Neutrophil (primary cell): Measurements from ENCODE around the gene NCDN.

Experiments
- H3K27ac ChIP-seq: fragments of 200-600 bp; sonication (generic); 2 replicates; pipeline ENCODE4 v1.5.1; 2016; ENCODE audit warnings: mild to moderate bottlenecking, moderate library complexity
- H3K27me3 ChIP-seq: fragments of 200-600 bp; sonication (generic); 2 replicates; pipeline ENCODE4 v1.6.0; 2016; ENCODE audit warnings: mild to moderate bottlenecking
- H3K36me3 ChIP-seq: fragments of 200-600 bp; sonication (generic); 2 replicates; pipeline ENCODE4 v1.5.1; 2017
- H3K4me1 ChIP-seq, 2 experiments: fragments of 200-600 bp in 1 of 2; sonication (generic) in 1 of 2; 1 replicate in 1 of 2; 2 replicates in 1 of 2; pipeline versions ENCODE4 v1.5.1 to v1.6.1; 2013 to 2016; ENCODE audit warnings: low read depth in 1 of 2, low read length in 1 of 2, mild to moderate bottlenecking in 1 of 2, moderate library complexity in 1 of 2; ENCODE audit not compliant: control insufficient read depth in 1 of 2, insufficient read depth in 1 of 2
- H3K4me3 ChIP-seq, 2 experiments: fragments of 200-600 bp in 1 of 2; sonication (generic) in 1 of 2; 1 replicate in 1 of 2; 2 replicates in 1 of 2; pipeline ENCODE4 v1.5.1; 2013 to 2016; ENCODE audit warnings: low read depth in 1 of 2, low read length in 1 of 2, mild to moderate bottlenecking in 1 of 2, moderate library complexity in 1 of 2
- H3K9me3 ChIP-seq: fragments of 200-600 bp; sonication (generic); 2 replicates; pipeline ENCODE4 v1.5.1; 2016
- CTCF ChIP-seq: fragments of 200-600 bp; sonication (generic); IDR thresholded peaks from 2 replicates; pipeline ENCODE4 v1.5.1; 2016; ENCODE audit warnings: antibody characterized with exemption

NCDN gene

DNA sequence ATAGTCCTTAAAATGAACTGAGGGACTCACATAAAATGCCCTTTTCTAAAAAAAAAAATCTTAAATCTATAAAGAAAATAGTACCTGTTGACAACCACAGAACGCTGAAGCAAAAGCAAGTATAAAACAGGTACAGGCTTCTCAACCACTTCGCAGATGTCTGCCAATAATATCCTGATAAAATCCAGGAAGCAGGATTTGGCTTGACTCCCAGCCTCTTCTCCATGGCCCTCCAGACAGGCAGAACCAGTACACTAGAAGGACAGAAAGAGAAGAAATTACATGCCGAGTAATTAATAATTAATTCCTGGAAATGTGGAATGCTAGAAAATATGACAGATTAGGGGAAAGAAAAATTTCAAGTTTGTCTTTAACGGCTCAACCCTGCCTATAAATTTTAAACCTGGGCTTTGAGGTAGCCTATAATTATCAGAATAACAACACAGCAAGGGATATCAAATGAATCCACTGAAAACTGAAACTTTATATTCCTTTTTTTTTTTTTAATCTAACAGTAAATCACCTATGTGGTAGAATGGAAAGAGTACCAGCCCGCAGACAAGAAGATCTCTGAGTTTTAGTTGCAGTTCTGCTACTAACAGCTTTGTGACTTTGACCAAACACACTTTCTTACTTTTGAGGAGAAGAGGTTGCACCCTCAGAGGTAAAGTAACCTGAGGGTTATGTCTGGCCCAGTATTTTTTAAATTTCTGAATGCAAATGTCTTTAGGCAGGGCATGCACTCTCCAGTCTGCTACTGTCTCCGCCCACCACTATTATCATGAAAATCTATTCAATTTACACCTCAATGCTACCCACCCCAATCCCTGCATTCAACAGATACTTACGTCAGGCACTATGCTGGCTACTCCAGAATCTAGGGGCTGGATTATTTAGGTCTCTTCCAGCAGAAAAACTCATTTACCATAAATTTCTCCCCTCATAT is 3.1 kb upstream of the NCDN start:
- no peak for TF ChIP-seq CTCF
- no peaks in the 10 kb centered on the region for H3K27me3 ChIP-seq
- H3K36me3 ChIP-seq = peaks cover 41% of the 10 kb centered on the region
- no peaks in the 10 kb centered on the region for H3K9me3 ChIP-seq
- H3K4me3 ChIP-seq = no peak overlapping the region
- peaks cover 34 to 36% of the 10 kb centered on the region in 2 experiments for H3K4me1 ChIP-seq
- H3K27ac ChIP-seq = no peak overlapping the region

- no peaks in the 10 kb centered on the region for H3K9me3 ChIP-seq
- no peak overlapping the region for H3K27ac ChIP-seq
- peaks cover 36 to 43% of the 10 kb centered on the region in 2 experiments for H3K4me1 ChIP-seq
- TF ChIP-seq CTCF = no peak
- H3K27me3 ChIP-seq = no peaks in the 10 kb centered on the region
- no peak overlapping the region for H3K4me3 ChIP-seq
- H3K36me3 ChIP-seq = peaks cover 34% of the 10 kb centered on the region
Observed at GRCh38 chr1:35555212-35555584, 2.4 kb upstream of the NCDN start.

DNA sequence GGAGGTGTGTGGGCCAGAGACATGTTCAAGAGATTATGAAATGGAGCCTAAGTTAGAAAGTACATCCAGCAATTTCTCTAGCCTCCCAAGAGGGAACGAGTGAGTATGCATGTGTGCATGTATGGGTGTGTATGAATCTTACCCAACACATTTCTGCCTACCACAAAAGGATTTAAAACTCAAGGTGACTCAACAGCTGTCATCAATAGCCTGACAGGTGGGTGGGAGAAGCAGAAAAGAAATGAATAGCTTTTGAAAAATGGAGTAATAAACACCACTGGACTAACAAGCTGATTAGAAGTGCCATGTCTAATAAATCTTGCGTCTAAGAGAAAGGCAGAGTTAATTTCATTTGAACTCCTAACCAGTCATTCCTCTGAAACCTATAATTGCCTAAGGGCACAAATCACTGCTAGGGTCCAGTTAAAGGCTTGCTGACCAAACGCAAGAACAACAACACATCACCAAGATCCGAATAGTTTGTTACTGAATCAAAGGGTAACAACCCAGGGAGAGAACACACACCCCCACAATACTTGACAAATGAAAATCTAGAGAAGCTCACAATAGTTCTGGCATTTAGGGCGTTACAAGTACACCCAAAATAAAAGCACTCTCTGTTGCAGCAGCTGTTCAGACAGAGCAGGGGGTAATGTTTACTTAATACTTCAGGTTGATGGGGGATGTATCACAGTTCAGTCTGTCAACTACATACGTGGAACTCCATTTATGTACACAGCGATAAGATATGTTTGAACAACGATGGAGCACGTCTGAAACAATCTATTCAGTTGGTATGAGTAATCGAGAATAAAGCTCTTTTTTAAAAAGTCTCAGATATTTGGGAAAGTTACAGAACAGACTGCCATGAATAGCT is 1.8 kb upstream of the NCDN start:
- Histone ChIP-seq H3K4me1 (peaks cover 36 to 44% of the 10 kb centered on the region in 2 experiments), H3K27me3 (no peaks in the 10 kb centered on the region), H3K27ac (peak overlapping the region; percentile 97), H3K4me3 (peak overlapping the region in 1 of 2 experiments; percentile 84), H3K9me3 (no peaks in the 10 kb centered on the region), H3K36me3 (peaks cover 29% of the 10 kb centered on the region)
- no peak for TF ChIP-seq CTCF

GRCh38 chr1:35556484-35557117 is 998 bp upstream of the NCDN start:
- Histone ChIP-seq H3K9me3 (no peaks in the 10 kb centered on the region), H3K36me3 (peaks cover 21% of the 10 kb centered on the region), H3K4me1 (peaks cover 36 to 44% of the 10 kb centered on the region in 2 experiments), H3K4me3 (peak overlapping the region; percentile 84 to 96), H3K27ac (peak overlapping the region; percentile 97), H3K27me3 (no peaks in the 10 kb centered on the region)
- TF ChIP-seq CTCF = no peak

DNA sequence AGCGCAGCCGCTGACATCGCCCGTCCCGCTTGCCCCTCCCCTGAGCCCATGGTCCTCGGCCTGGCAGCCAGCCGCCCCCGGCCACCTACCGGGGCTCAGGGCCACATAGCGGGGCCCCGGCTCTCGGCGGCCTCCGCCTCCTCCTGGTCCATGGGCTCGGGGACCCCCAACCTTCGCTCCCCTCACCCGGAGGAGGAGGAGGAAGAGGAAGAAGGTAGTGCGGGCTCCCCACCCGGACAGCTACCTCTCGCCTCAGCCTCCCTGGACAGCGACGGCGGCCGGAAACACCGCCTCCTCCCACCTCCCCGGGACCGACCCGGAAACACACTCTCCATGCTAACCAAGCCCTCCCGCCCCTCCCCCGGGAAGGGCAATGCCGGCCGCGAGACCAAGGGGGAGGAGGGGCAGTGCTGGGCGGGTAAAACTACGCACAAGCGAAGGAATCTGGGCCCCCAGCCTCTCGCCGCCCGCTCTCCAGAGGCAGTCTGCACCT is 435 bp upstream of the NCDN start, which contains the start of gene KIAA0319L:
Gene KIAA0319L, minus strand, starts transcription at position 286 of the 493 bp plus-strand sequence. CDS start 2,912 bp downstream, outside the sequence.
- no peak for TF ChIP-seq CTCF
- Histone ChIP-seq H3K4me1 (peaks cover 37 to 46% of the 10 kb centered on the region in 2 experiments), H3K9me3 (no peaks in the 10 kb centered on the region), H3K27ac (peak within 1 kb of the TSS; percentile 97), H3K4me3 (peak within 1 kb of the TSS; percentile 84 to 96), H3K27me3 (no peaks in the 10 kb centered on the region), H3K36me3 (peaks cover 16% of the 10 kb centered on the region)
